ENCODE results near the gene TRIM16.
A peak's percentile ranks its signal among the peaks of the same experiment; 100 is the strongest.
"Not testable (repeated sequence)": the region's sequence is repeated elsewhere in the genome, so short reads cannot be mapped to it uniquely, and the experiment has no call there.

Gene TRIM16

DNA sequence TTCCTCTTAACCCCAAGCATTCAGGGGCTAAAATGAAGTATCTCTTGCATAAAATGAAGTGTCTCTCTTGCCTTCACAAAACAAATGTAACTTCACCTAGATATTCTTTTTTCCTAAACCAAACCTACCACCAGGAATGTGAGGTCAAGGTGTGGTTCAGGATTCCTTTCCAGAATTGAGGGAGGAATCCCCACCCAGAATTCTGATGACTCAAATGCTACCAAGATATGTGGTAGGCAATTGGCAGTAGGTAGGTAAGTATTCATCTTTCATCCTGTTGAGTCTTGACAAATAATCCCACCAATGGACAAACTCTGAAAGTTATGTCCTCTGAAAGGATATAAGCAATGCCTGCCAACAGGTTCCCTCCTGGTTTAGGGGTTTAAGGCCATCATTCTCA is 26.2 kb downstream of the TRIM16 start:
- DNase-seq: no peak

DNA sequence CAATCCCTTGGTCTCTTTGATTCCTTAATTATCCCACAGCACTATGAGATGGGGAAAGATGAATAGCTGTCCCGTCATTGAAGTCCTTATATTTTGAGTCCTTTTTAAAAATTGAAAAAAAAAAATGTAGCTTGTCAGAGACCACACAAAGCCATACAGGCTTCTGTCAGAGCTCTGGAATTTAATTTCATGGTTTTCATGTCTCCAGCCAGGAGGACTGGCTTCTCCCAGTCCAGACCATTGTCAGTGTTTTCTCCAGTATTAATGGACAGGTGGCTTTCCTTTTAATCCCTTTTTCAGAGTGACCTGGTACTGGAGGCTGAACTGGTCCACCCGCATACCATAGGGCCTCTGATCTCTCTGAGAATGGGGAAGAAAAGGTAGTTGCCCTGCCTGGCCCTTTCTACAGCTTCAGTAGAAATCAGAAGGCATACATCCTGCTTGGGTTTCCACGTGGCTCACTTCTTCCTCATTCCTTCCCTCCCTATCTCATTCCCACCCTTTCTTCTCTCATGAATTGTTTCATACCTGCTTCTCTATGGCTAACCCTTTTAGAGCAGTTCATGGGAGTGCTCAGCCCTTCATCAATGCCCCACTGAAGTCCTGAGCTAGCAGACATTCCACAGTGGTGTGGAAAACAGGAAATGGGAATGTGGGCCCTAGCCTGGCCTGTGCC is 29.1 kb downstream of the TRIM16 start:
- no peak for DNase-seq

GRCh38 chr17:15654401-15654800 is 29.7 kb downstream of the TRIM16 start:
- not testable (repeated sequence) for DNase-seq

- DNase-seq: no peak
Observed at GRCh38 chr17:15652960-15653359, 31.2 kb downstream of the TRIM16 start.

GRCh38 chr17:15651583-15652110 is 32.5 kb downstream of the TRIM16 start:
- peak; percentile 70 for DNase-seq

- no peak for DNase-seq
Observed at GRCh38 chr17:15650741-15651582, 33.1 kb downstream of the TRIM16 start.

- no peak for DNase-seq
Observed at GRCh38 chr17:15649861-15650421, 34.2 kb downstream of the TRIM16 start.

- no peak for DNase-seq
Observed at GRCh38 chr17:15648386-15648785, 35.7 kb downstream of the TRIM16 start.

DNA sequence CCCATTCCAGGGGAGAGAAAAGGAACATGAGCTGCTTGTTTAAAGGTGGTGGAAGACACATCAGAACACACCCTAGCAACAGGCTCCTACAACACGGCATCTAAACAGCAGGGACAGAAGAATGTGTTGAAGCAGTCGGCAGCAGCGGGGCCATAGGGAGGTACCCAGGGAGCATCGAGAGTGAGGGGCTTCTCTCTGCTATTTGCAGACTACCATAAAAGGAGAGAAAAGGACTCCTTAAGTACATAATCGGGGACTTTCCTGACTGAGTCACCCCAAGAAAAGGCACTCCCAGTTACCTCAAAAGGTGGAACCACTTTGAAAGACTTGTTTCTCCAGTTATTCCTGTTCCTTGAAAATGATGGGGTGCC is 38.2 kb downstream of the TRIM16 start:
- DNase-seq: not testable (repeated sequence)

DNA sequence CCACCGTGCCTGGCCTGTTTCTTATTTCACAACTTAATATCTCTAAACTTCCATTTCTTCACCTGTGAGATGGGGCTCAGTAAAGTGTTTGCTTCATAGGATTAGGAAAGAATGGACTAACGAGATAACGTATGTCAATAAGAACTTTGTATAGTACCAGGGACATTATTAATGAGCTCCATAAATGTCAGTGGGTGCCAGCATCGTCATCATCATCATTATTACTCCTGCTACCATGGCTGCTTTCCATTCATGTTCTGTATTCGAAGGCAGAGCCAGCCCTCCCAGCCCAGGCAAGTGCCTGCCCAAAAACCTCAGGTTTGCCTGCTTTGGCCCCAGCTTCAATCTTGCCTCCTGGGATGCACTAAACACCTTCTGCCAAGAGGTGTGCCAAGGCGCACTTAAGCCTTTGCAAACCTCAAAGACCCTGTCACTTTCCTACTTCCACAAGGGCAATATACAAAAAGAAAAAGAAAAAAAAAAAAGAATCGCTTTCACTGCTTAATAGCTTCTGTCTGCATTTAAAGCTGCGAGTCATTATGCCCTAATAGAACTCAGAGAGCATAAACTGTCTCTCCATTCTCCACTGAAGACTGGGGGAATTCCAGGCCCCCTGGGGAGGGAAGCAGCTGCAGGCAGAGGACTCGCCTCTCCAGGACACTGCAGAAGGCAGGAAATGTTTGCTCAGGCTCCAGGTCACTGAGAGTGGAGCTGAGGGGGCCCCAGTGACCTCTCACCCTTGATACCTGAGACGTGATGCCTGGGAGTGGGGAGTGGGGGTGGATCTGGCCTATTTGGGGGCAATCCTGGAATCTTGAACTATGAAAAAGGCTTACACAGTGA is 38.8 kb downstream of the TRIM16 start:
- DNase-seq: not testable (repeated sequence)

DNA sequence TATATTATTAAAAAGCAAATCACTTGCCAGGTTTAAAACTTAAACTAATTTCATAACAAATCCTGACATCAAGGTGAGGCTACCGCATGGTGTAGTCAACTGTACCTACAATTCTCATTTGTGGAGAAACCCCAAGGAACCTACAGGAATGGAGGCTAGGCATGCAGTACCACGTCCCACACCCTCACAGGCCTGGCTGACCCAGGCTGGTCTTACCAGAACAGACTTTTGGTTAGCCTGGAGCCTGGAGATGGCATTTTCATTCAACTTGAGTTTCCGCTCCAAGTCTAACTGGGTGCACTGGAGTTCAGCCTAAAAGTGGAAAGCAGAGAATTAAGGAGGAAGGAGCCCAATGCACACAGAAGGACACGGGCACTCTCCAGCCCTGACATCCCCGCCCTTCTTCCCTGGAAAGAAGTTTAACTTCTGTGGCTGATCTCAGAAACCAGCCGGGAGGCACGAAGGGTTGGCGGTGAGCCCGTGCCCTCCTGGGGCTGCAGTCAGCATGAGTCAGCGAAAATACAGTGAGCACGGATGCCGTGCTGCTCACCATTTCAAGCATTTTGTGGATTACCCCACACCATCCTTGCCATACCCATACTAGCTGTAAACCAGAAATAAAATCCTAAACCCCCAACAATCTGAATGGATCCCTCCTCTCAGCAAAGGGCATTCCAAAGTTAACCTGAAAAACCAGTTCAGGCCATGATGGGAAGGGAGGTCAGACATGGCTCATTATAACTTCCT is 41.4 kb downstream of the TRIM16 start:
- DNase-seq: not testable (repeated sequence)

DNA sequence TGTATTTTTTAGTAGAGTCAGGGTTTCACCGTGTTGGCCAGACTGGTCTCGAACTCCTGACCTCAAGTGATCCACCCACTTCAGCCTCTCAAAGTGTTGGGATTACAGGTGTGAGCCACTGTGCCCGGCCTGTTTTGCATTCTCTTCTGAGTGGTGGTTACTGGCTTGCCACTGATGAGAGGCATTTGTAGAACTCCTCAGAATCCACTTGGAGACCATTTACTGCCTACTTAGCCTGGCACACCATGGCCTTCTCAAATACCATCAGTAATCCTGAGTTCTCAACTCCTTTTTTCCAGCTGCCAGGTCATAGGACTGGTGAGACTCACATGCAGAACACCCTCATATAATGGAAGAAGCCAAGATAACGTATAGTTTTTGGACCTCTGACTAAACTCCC is 42.1 kb downstream of the TRIM16 start:
- not testable (repeated sequence) for DNase-seq

DNA sequence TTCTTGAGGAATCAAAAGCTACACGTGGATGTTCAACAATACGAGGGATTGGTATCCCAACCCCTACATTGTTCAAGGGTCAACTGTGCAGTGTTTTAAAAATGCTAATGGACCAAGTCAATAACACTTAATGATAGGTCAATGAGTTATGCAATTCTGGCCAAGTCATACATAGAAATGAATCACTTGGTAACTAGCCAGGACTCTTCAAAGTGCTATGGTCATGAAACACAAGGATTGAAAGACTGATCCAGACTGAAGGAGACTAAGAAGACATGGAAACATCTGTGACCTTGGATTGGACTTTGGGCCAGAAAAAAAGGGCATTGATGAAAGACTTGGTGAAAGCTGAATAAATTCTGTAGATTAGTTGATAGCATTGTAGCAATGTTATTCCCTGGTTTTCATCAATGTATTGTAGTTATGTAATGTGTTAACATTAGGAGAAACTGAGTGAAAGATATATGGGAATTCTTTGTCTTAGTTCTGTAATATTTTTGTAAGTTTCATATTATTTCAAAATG is 53.1 kb downstream of the TRIM16 start:
- DNase-seq: not testable (repeated sequence)

DNA sequence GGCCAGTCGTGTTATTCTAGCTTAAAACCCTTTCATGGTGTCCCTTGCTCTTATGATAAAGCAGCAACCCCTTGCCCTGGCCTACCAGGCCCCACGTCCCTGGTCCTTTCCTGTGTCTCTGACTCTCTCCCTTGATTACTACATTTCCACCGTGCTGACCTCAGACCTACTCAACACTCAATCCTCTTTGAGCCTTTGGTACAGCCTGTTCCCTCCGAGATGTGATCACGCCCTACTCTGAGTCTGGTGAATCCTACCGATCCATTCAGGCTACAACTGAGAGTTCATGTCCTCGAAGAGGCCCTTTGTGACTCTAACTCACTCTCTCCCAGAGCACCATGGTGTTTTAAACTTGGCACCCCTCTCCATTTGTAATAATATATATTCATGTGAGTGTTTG is 54.1 kb downstream of the TRIM16 start:
- not testable (repeated sequence) for DNase-seq

- DNase-seq: not testable (repeated sequence)
Observed at GRCh38 chr17:15623661-15624209, 60.4 kb downstream of the TRIM16 start.

- DNase-seq: not testable (repeated sequence)
Observed at GRCh38 chr17:15623255-15623654, 60.9 kb downstream of the TRIM16 start.

DNA sequence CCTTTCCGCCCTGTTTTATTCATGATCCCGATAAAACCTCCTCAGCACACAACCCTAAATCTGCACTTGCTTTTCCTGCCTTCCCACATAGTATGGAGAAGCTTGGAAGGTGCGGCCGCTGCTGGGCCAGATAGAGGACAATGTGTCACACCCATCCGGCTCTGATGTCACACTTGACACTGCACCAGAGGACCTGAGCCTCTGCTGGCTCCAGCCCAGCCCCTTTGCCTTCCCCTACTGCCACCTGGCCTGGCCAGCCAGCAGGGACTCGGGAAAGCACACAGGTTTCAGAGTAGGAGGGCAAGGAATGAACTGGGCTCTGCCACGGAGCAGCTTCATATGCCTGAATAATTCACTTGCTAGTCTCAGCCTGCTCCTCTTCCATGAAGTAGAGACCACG is 62.0 kb downstream of the TRIM16 start:
- not testable (repeated sequence) for DNase-seq

GRCh38 chr17:15619331-15620058 is 64.6 kb downstream of the TRIM16 start, which contains the start of gene FBXW10B:
Gene FBXW10B, minus strand, starts transcription at chr17:15619704. Its CDS starts 192 bp downstream, at chr17:15619512.
- DNase-seq: not testable (repeated sequence)

DNA sequence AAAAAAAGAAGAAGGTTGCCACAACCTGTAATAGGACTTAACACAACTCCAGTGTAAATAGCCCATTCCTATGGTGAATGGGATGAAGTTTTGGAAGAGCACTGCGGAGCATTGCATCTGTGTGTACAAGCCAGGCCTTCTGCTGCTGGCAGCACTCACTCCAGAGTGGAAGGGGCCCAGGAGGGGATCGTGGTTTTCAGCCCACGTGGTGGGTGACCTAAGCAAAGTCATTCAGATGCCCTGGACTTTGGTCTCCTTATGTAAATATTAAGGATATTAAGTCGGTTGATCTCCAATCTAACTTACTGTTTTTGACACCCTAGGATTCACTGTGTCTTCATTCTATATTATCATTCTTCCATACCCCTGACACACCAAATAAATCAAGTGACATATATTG is 67.3 kb downstream of the TRIM16 start:
- not testable (repeated sequence) for DNase-seq

GRCh38 chr17:15615850-15616249 is 68.3 kb downstream of the TRIM16 start:
- DNase-seq: not testable (repeated sequence)
